ENCODE data around the gene KLF2. TPM values are rescaled to one million over a fixed set of nuclear protein-coding genes. Genes with fewer than 3 reads are reported as not detected.

Gene KLF2
- total and polyA plus RNA-seq, 12 donors, result 2.2 to 52.3 (median 23.2) TPM

GRCh38 chr19:16367261-16367683 is 42.6 kb downstream of the KLF2 start:
- Histone ChIP-seq H3K4me3 (no peak overlapping the region), H3K27me3 (no peaks in the 10 kb centered on the region), H3K4me1 (replicated peaks in 1 of 2) (peaks cover 8 to 19% of the 10 kb centered on the region in 2 donors), H3K36me3 (replicated peaks in 1 of 2) (no peaks in the 10 kb centered on the region), H3K9me3 (replicated peaks in 1 of 3) (no peaks in the 10 kb centered on the region), H3K27ac (peak overlapping the region in 1 of 5 donors; percentile 28)
- intact Hi-C loops (cut with DNase I), result no loop called here
- 73 to 84% (median 80%) methylated on average over 10 of the region's 10 CpGs for WGBS, 4 donors
- TF ChIP-seq, protein P1, sequence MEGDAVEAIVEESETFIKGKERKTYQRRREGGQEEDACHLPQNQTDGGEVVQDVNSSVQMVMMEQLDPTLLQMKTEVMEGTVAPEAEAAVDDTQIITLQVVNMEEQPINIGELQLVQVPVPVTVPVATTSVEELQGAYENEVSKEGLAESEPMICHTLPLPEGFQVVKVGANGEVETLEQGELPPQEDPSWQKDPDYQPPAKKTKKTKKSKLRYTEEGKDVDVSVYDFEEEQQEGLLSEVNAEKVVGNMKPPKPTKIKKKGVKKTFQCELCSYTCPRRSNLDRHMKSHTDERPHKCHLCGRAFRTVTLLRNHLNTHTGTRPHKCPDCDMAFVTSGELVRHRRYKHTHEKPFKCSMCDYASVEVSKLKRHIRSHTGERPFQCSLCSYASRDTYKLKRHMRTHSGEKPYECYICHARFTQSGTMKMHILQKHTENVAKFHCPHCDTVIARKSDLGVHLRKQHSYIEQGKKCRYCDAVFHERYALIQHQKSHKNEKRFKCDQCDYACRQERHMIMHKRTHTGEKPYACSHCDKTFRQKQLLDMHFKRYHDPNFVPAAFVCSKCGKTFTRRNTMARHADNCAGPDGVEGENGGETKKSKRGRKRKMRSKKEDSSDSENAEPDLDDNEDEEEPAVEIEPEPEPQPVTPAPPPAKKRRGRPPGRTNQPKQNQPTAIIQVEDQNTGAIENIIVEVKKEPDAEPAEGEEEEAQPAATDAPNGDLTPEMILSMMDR (IDR thresholded peaks at IDR 0.05), result no peak
- no peak for TF ChIP-seq POLR2A (IDR thresholded peaks at IDR 0.05)
- no peak for DNase-seq

GRCh38 chr19:16368385-16369305 is 44.0 kb downstream of the KLF2 start:
- Histone ChIP-seq H3K4me1 (replicated peaks in 1 of 2) (peaks cover 8 to 31% of the 10 kb centered on the region in 2 donors), H3K4me3 (no peak overlapping the region), H3K27me3 (no peaks in the 10 kb centered on the region), H3K27ac (peak overlapping the region in 1 of 5 donors; percentile 11), H3K9me3 (replicated peaks in 1 of 3) (no peaks in the 10 kb centered on the region), H3K36me3 (replicated peaks in 1 of 2) (no peaks in the 10 kb centered on the region)
- no peak for TF ChIP-seq POLR2A (IDR thresholded peaks at IDR 0.05)
- TF ChIP-seq, protein P1 (IDR thresholded peaks at IDR 0.05), result no peak
- WGBS, 4 donors, result 38 to 48% (median 43%) methylated on average over 11 to 18 of the region's 18 CpGs
- intact Hi-C loops (cut with DNase I), result no loop called here
- DNase-seq, result peak in 3 of 7 donors; percentile 51 to 65 (median 53)

GRCh38 chr19:16369306-16369663 is 44.7 kb downstream of the KLF2 start:
- TF ChIP-seq POLR2A (IDR thresholded peaks at IDR 0.05), result no peak
- TF ChIP-seq, protein P1 (IDR thresholded peaks at IDR 0.05), result no peak
- Histone ChIP-seq H3K36me3 (replicated peaks in 1 of 2) (no peaks in the 10 kb centered on the region), H3K9me3 (replicated peaks in 1 of 3) (no peaks in the 10 kb centered on the region), H3K4me3 (no peak overlapping the region), H3K27me3 (no peaks in the 10 kb centered on the region), H3K27ac (no peak overlapping the region), H3K4me1 (replicated peaks in 1 of 2) (peaks cover 8 to 37% of the 10 kb centered on the region in 2 donors)
- DNase-seq, result no peak
- 39 to 67% (median 61%) methylated on average over 3 of the region's 3 CpGs for WGBS, 4 donors
- intact Hi-C loops (cut with DNase I), result no loop called here

GRCh38 chr19:16369664-16370576 is 45.3 kb downstream of the KLF2 start:
- peaks cover 8 to 38% of the 10 kb centered on the region in 2 donors for H3K4me1 ChIP-seq (replicated peaks in 1 of 2)

More at GRCh38 chr19:16369664-16370576, 45.3 kb downstream of the KLF2 start:
- Histone ChIP-seq H3K27ac (peak overlapping the region in 1 of 5 donors; percentile 80), H3K4me3 (no peak overlapping the region), H3K9me3 (replicated peaks in 1 of 3) (no peaks in the 10 kb centered on the region), H3K36me3 (replicated peaks in 1 of 2) (peaks cover 0 to 4% of the 10 kb centered on the region in 2 donors), H3K27me3 (no peaks in the 10 kb centered on the region)
- TF ChIP-seq, protein P1 (IDR thresholded peaks at IDR 0.05), result no peak
- no peak for TF ChIP-seq POLR2A (IDR thresholded peaks at IDR 0.05)
- intact Hi-C loops (cut with DNase I), result loop anchor here in 1 of 2 donors (10.0 kb wide), 1 partner anchor 335 kb away; no protein-coding TSS in a partner anchor
- 88 to 93% (median 88%) methylated on average over 18 to 22 of the region's 22 CpGs for WGBS, 4 donors
- DNase-seq, result no peak
